Middle frontal gyrus (tissue), 1 donor: ENCODE results near the gene FERMT1.
"Not testable (repeated sequence)": the region's sequence is repeated elsewhere in the genome, so short reads cannot be mapped to it uniquely, and the experiment has no call there.

Source experiments
- DNase-seq: peaks from one replicate; pipeline ENCODE4 v3.0.0-alpha.2; 2015; ENCODE audit warnings: low spot score; ENCODE audit errors: extremely low spot score

Gene FERMT1

GRCh38 chr20:6040958-6041807 is 81.6 kb downstream of the FERMT1 start:
- no peak for DNase-seq

- no peak for DNase-seq
These were observed 82.3 kb downstream of the FERMT1 start for GRCh38 chr20:6040540-6040939.

- no peak for DNase-seq
These were observed 83.1 kb downstream of the FERMT1 start for GRCh38 chr20:6039766-6040165.

- DNase-seq, result no peak
These were observed 84.6 kb downstream of the FERMT1 start for GRCh38 chr20:6038256-6038655.

- DNase-seq, result no peak
These were observed 85.7 kb downstream of the FERMT1 start for GRCh38 chr20:6037082-6037481.

- no peak for DNase-seq
These were observed 86.6 kb downstream of the FERMT1 start for GRCh38 chr20:6036213-6036612.

GRCh38 chr20:6034134-6034969 is 88.5 kb downstream of the FERMT1 start:
- DNase-seq, result no peak

- not testable (repeated sequence) for DNase-seq
These were observed 89.9 kb downstream of the FERMT1 start for GRCh38 chr20:6032907-6033306.

- DNase-seq, result no peak
These were observed 92.3 kb downstream of the FERMT1 start for GRCh38 chr20:6030453-6031080.

- no peak for DNase-seq
These were observed 93.3 kb downstream of the FERMT1 start for GRCh38 chr20:6029538-6029937.

GRCh38 chr20:6028818-6029217 is 94.0 kb downstream of the FERMT1 start:
- no peak for DNase-seq

GRCh38 chr20:6026051-6026450 is 96.8 kb downstream of the FERMT1 start:
- DNase-seq, result no peak
